Adrenal gland (tissue), 5 donors: Measurements from ENCODE around the gene RASA3.

Source experiments
- POLR2A ChIP-seq, 2 donors: fragments of 450-650 bp; IDR thresholded peaks; one replicate each; pipeline ENCODE4 v1.6.1; 2017; ENCODE audit warnings: antibody characterized with exemption in 2 of 2, mild to moderate bottlenecking in 2 of 2, moderate library complexity in 1 of 2
- TF ChIP-seq, protein P1 (sequence below), 6 experiments: fragments of 450-650 bp in 4 of 6; fragments of 200-600 bp in 2 of 6; sonication (generic) in 1 of 6; IDR thresholded peaks; 1 replicate in 5 of 6; 2 replicates in 1 of 6; pipeline versions ENCODE4 v1.5.1 to v1.8.0; 2016 to 2021; ENCODE audit warnings: antibody characterized with exemption in 6 of 6, mild to moderate bottlenecking in 2 of 6, moderate library complexity in 1 of 6
- donor health status: DM: no; HTN: no; CAD: no.

DNA sequence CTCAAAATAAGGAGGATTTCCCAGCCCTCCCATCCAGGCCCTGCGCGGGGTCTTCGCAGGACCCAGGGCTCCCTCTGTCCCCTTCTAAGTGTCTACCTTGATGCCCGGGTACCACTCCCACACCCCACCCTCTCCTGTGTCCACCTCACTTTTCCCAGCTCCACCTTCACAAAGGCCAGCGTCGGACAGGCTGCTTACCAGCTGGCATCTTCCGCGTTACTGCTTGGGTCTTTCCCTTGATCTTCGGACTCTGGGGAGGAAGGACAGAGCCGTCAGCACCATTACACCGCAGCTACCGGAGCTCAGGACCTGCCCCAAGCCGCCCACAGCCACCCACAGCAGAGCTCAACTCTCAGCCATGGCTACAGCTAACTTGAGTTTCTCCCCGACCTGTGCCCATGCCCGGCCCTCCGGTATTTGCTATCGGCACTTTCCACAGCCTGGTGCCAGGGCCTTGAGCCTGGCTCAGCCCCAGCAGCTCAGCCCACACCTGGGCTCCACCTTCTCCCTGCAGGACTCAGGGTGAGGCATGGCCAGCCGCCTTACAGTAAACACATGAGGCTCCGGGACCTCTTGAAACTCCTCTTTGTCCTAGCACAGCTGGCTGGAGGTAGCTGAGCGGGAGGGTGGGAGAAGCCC lies 162.3 kb downstream of the RASA3 start:
- TF ChIP-seq, protein P1, sequence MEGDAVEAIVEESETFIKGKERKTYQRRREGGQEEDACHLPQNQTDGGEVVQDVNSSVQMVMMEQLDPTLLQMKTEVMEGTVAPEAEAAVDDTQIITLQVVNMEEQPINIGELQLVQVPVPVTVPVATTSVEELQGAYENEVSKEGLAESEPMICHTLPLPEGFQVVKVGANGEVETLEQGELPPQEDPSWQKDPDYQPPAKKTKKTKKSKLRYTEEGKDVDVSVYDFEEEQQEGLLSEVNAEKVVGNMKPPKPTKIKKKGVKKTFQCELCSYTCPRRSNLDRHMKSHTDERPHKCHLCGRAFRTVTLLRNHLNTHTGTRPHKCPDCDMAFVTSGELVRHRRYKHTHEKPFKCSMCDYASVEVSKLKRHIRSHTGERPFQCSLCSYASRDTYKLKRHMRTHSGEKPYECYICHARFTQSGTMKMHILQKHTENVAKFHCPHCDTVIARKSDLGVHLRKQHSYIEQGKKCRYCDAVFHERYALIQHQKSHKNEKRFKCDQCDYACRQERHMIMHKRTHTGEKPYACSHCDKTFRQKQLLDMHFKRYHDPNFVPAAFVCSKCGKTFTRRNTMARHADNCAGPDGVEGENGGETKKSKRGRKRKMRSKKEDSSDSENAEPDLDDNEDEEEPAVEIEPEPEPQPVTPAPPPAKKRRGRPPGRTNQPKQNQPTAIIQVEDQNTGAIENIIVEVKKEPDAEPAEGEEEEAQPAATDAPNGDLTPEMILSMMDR (IDR thresholded peaks at IDR 0.05): no peak
- TF ChIP-seq POLR2A (IDR thresholded peaks at IDR 0.05): no peak
